Pancreas (tissue), 10 donors: ENCODE results near the gene CNPY4. TPM values are rescaled to one million over a fixed set of nuclear protein-coding genes. Genes with fewer than 3 reads are reported as not detected.

Experiments
- ATAC-seq, 4 donors: fragments of 200-7000 bp; cut with Tn5 transposase; one replicate each; pipeline versions ENCODE4 v1.8.0 to v1.9.1; 2020; ENCODE audit warnings: mild to moderate bottlenecking in 4 of 4, moderate library complexity in 4 of 4
- DNase-seq, 6 donors: peaks; one replicate each; pipeline ENCODE4 v3.0.0-alpha.2; 2020
- FAIRE-seq: peaks from 2 replicates; lab custom pipeline; 2012; peaks lifted over from hg19 to GRCh38; lab: Jason Lieb, UNC
- H3K27ac ChIP-seq, 4 donors: fragments of 200-600 bp; sonication (generic); 1 replicate in 3 of 4; 2 replicates in 1 of 4; pipeline versions ENCODE4 v1.5.0 to v1.8.0; 2020
- H3K27me3 ChIP-seq, 4 donors: fragments of 200-600 bp; one replicate each; pipeline ENCODE4 v1.8.0; 2021
- H3K36me3 ChIP-seq, 3 donors: fragments of 200-600 bp; sonication (generic) in 1 of 3; one replicate each; pipeline versions ENCODE4 v1.5.0 to v1.8.0; 2020 to 2021
- H3K4me1 ChIP-seq, 3 donors: fragments of 200-600 bp; one replicate each; pipeline ENCODE4 v1.8.0; 2021
- H3K4me3 ChIP-seq, 4 donors: fragments of 200-600 bp; sonication (generic) in 2 of 4; one replicate each; pipeline versions ENCODE4 v1.5.0 to v1.8.0; 2020 to 2021
- H3K9me3 ChIP-seq, 4 donors: fragments of 200-600 bp; one replicate each; pipeline ENCODE4 v1.8.0; 2021
- WGBS, 2 donors: extraction: QIAGEN DNeasy Blood & Tissue Kit; methylation state at CpG; one replicate each; pipeline ENCODE4 v1.1.7; 2013; 5-methylcytosine and 5-hydroxymethylcytosine counted together
- intact Hi-C, 3 donors: fragments of 100-400 bp; cut with DNase I; formaldehyde crosslinking; loops; one replicate each; pipeline versions ENCODE4 v1.11.1 to v1.14.2; 2022
- polyA plus RNA-seq, 2 donors: library from polyadenylated mRNA; stranded (reverse); fragments of 200-250 nt; gene quantifications; one replicate each; pipeline ENCODE4 v1.2.3, GENCODE V29; 2013
- total RNA-seq, 6 donors: library from RNA; stranded (reverse); fragmentation: NEBNext Ultra II Directional in 4 of 6; extraction: Animal tissue kit (Norgen Biotek cat#: 25700) in 4 of 6; gene quantifications; one replicate each; pipeline versions ENCODE4 v1.2.1 to v1.2.4, GENCODE V29; 2021 to 2023
- TF ChIP-seq, protein P1 (sequence below), 4 donors: fragments of 200-600 bp; sonication (generic) in 3 of 4; IDR thresholded peaks; one replicate each; pipeline versions ENCODE4 v1.5.0 to v1.8.0; 2021; ENCODE audit warnings: antibody characterized with exemption in 4 of 4
- donor health status: healthy with polysubstance abuse.
- donor health status: DM: no; HTN: no; CAD: no; lungs with moderate emphysema.
- donor health status: DM: no; HTN: no; CAD: no.
- donor health status: control.
- donor health status: control.
- donor health status: Bipolar disorder and iron deficiency.
- donor health status: DM: yes; HTN: yes; CAD: no.
- donor health status: DM: no; HTN: no; CAD: no.
- donor health status: DM: no; HTN: no; CAD: no.
- donor health status: DM: yes; HTN: yes; CAD: no.

Gene CNPY4
- total and polyA plus RNA-seq, 8 donors = 1.8 to 10.8 (median 3.8) TPM

DNA sequence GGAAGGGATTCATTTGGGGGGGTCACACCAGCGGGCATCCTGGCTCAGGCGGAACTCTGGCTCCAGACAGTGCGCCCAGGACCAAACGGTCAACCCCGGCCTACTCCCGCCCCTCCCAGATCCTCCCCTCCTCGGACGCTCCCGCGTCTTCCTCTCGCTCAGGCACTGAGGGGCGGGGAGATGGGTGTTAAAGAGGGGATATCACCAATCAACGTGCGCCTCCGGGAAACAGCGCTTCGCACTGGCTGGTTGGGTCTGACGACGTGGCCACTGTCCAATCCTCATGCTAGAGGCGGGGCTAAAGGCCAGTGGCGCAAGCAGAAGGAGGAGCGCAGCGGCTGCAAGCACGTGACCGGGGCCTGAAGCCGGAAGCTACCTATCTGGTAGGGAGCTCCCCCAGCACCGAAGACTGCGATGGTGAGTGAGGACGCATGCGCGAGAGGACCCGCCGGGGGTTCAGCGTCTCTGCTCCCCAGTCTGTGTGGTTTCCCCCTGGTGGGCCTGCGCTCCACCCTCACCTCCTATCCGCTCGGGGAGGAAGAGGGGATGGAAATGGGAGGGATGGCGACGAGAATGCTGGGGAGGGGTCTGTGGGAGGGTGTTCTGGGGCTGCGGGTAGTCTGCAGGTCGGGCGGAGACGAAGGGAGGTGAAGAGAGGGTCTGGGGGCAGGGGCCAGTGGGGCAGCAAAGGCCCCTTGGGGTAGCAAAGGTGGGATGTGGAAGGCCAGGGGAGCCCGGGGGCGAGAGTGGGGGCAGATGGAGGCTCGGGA is 29.3 kb downstream of the CNPY4 start, which contains the start of gene LAMTOR4:
LAMTOR4 (plus strand) TSS at position 360 of the 770 bp plus-strand sequence; CDS start at position 415, 55 bp downstream.
- intact Hi-C loops = loop anchor here in 1 of 3 donors (10.0 kb wide), 1 partner anchor 66 kb away; the partner anchor contains the start of gene PVRIG
- no peaks in the 10 kb centered on the region for H3K9me3 ChIP-seq
- peak within 1 kb of the TSS; percentile 26 to 76 (median 60) for H3K27ac ChIP-seq
- no peaks in the 10 kb centered on the region for H3K36me3 ChIP-seq
- peak; percentile 97 to 98 (median 98) for ATAC-seq
- peak; percentile 92 to 100 (median 99) for DNase-seq
- peak; percentile 92 for FAIRE-seq
- no peaks in the 10 kb centered on the region for H3K27me3 ChIP-seq
- 0% methylated on average over 45 to 46 of the region's 46 CpGs for WGBS, 2 donors
- peaks cover 0 to 6% (median 0%) of the 10 kb centered on the region in 3 donors for H3K4me1 ChIP-seq
- H3K4me3 ChIP-seq = peak within 1 kb of the TSS; percentile 55 to 79 (median 76)
- TF ChIP-seq, protein P1, sequence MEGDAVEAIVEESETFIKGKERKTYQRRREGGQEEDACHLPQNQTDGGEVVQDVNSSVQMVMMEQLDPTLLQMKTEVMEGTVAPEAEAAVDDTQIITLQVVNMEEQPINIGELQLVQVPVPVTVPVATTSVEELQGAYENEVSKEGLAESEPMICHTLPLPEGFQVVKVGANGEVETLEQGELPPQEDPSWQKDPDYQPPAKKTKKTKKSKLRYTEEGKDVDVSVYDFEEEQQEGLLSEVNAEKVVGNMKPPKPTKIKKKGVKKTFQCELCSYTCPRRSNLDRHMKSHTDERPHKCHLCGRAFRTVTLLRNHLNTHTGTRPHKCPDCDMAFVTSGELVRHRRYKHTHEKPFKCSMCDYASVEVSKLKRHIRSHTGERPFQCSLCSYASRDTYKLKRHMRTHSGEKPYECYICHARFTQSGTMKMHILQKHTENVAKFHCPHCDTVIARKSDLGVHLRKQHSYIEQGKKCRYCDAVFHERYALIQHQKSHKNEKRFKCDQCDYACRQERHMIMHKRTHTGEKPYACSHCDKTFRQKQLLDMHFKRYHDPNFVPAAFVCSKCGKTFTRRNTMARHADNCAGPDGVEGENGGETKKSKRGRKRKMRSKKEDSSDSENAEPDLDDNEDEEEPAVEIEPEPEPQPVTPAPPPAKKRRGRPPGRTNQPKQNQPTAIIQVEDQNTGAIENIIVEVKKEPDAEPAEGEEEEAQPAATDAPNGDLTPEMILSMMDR (IDR thresholded peaks at IDR 0.05) = no peak

DNA sequence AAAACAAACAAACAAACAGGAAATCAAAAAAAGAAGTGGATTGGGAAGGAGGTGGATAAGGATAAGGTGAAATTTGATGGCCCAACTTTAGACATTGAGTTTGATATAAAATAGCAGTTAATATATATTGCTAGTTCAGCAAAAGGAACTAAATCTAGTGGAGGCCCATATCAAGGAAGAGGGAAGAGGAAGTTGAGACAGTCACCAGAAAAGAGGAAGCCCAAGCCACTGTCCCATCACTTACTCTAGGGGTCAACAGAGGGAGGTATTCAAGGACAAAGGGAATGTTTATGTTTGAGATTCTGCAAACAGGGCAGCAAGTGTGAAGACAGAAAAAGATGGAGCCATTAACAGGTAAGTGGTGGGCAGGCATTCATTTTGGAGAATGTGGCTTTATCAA is 33.0 kb downstream of the CNPY4 start:
- TF ChIP-seq, protein P1 (IDR thresholded peaks at IDR 0.05) = no peak
- peaks cover 0 to 6% (median 3%) of the 10 kb centered on the region in 3 donors for H3K4me1 ChIP-seq
- intact Hi-C loops = no loop called here
- no peak for ATAC-seq
- DNase-seq = no peak
- no peaks in the 10 kb centered on the region for H3K36me3 ChIP-seq
- H3K4me3 ChIP-seq = no peak overlapping the region
- H3K27me3 ChIP-seq = no peaks in the 10 kb centered on the region
- no peaks in the 10 kb centered on the region for H3K9me3 ChIP-seq
- FAIRE-seq = no peak
- H3K27ac ChIP-seq = no peak overlapping the region

DNA sequence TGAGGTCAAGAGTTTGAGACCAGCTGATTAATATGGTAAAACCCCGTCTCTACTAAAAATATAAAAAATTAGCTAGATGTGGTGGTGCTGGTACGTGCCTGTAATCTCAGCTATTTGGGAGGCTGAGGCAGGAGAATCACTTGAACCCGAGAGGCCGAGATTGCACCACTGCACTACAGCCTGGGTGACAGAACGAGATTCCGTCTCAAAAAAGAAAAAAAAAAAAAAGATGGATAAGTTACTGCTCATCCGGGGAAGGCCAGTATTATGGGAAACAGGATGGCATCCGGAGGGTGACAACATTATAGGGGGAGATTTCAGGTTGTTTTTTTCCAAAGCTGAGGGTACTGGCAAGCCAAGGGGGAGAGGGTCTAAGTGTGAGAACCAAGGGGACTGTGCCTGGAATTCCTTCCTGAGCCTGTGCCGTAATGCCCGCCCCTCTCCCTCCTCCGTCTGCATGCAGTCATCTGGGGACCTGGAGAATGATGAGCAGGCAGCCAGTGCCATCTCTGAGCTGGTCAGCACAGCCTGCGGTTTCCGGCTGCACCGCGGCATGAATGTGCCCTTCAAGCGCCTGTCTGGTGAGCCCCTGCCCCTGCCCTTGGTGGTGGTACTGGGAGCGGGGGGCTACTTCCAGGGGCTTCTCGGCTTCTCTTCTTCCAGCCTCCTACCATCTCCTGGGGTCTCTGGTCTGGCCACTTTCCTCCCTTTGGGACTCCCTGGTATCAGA is 33.7 kb downstream of the CNPY4 start:
- Histone ChIP-seq H3K27ac (no peak overlapping the region), H3K9me3 (no peaks in the 10 kb centered on the region), H3K27me3 (no peaks in the 10 kb centered on the region), H3K4me3 (no peak overlapping the region), H3K4me1 (peaks cover 0 to 6% (median 6%) of the 10 kb centered on the region in 3 donors), H3K36me3 (no peaks in the 10 kb centered on the region)
- no peak for DNase-seq
- 92 to 94% methylated on average over 17 to 18 of the region's 18 CpGs for WGBS, 2 donors
- no peak for ATAC-seq
- TF ChIP-seq, protein P1 (IDR thresholded peaks at IDR 0.05) = no peak
- intact Hi-C loops = no loop called here
- FAIRE-seq = no peak

DNA sequence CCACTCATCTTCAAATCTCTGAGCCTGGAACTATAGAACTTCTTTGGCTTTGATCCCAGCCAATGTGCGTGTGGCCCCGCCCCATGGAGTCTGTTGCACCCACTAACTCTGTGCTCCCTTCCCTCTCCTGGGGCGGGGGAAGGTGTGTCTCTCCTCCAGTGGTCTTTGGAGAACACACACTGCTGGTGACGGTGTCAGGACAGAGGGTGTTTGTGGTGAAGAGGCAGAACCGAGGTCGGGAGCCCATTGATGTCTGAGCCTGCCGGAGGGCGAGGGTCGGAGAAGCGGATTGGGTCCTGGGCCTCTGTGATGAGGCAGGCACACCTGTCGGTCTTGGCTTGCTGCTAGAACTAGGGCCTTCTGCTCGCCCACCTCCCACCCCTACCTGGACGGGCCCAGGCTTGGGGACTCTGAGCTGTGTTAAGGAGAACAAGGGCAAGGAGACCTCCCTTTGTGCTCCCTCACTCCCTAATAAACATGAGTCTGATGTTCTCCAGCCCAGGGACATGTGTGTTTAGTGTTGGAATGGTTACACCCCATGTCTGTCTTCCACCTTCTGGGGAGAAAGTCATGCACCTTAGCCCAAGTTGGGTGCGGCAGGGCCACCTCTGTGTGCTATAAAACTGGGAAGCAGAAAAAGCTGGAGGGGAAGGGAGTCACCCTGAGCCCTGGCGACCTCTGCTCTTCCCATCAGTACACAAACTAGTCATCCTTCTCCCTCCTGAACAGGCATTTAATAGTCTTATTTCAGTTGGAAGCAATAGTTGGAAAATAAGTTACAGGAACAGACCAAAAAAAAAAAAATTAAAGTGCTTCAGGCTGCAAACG is 34.5 kb downstream of the CNPY4 start:
- Histone ChIP-seq H3K4me1 (peaks cover 0 to 6% (median 6%) of the 10 kb centered on the region in 3 donors), H3K27me3 (no peaks in the 10 kb centered on the region), H3K9me3 (no peaks in the 10 kb centered on the region), H3K4me3 (no peak overlapping the region), H3K27ac (no peak overlapping the region), H3K36me3 (no peaks in the 10 kb centered on the region)
- no peak for ATAC-seq
- TF ChIP-seq, protein P1 (IDR thresholded peaks at IDR 0.05) = no peak
- 81 to 83% methylated on average over 16 of the region's 16 CpGs for WGBS, 2 donors
- intact Hi-C loops = no loop called here
- DNase-seq = peak in 1 of 6 donors; percentile 66
- FAIRE-seq = no peak
